HUES6 (cell line): Measurements from ENCODE around the gene USP24.
A peak's percentile ranks its signal among the peaks of the same experiment; 100 is the strongest.
"Not testable (repeated sequence)": the region's sequence is repeated elsewhere in the genome, so short reads cannot be mapped to it uniquely, and the experiment has no call there.

Source experiments
- H3K27ac ChIP-seq: 2 replicates; pipeline ENCODE4 v1.7.0; 2013; ENCODE audit warnings: low read depth, mild to moderate bottlenecking, low read length, inconsistent platforms
- H3K27me3 ChIP-seq: 2 replicates; pipeline ENCODE4 v1.6.1; 2013; ENCODE audit warnings: low read length; ENCODE audit not compliant: control insufficient read depth, insufficient read depth
- H3K36me3 ChIP-seq: 2 replicates; pipeline ENCODE4 v1.6.1; 2013; ENCODE audit warnings: low read length; ENCODE audit not compliant: control insufficient read depth, insufficient read depth
- H3K4me1 ChIP-seq: 2 replicates; pipeline ENCODE4 v1.6.1; 2013; ENCODE audit warnings: low read length; ENCODE audit not compliant: control insufficient read depth, insufficient read depth
- H3K4me3 ChIP-seq: 2 replicates; pipeline ENCODE4 v1.5.1; 2013; ENCODE audit warnings: low read depth, low read length
- H3K9ac ChIP-seq: one replicate; pipeline ENCODE4 v1.6.1; 2013; ENCODE audit warnings: mild to moderate bottlenecking, low read length
- H3K9me3 ChIP-seq: 2 replicates; pipeline ENCODE4 v1.6.1; 2013; ENCODE audit warnings: low read depth, low read length; ENCODE audit not compliant: control insufficient read depth, insufficient read depth

The USP24 gene

GRCh38 chr1:55245781-55246180, 30.6 kb upstream of the USP24 start:
- Histone ChIP-seq H3K9ac (no peak overlapping the region), H3K27ac (no peak overlapping the region), H3K4me3 (no peak overlapping the region), H3K4me1 (peaks cover 9% of the 10 kb centered on the region), H3K9me3 (no peaks in the 10 kb centered on the region), H3K36me3 (no peaks in the 10 kb centered on the region), H3K27me3 (no peaks in the 10 kb centered on the region)

- Histone ChIP-seq H3K27ac (no peak overlapping the region), H3K4me3 (no peak overlapping the region)
These were observed 29.4 kb upstream of the USP24 start for GRCh38 chr1:55244476-55245099.

GRCh38 chr1:55243655-55244054, 28.5 kb upstream of the USP24 start:
- no peak overlapping the region for H3K9ac ChIP-seq
- peaks cover 9% of the 10 kb centered on the region for H3K4me1 ChIP-seq
- no peak overlapping the region for H3K4me3 ChIP-seq
- H3K27me3 ChIP-seq = no peaks in the 10 kb centered on the region
- H3K27ac ChIP-seq = no peak overlapping the region
- H3K36me3 ChIP-seq = no peaks in the 10 kb centered on the region
- no peaks in the 10 kb centered on the region for H3K9me3 ChIP-seq

More at GRCh38 chr1:55244476-55245099, 29.4 kb upstream of the USP24 start:
- no peaks in the 10 kb centered on the region for H3K36me3 ChIP-seq
- H3K27me3 ChIP-seq = no peaks in the 10 kb centered on the region
- peaks cover 9% of the 10 kb centered on the region for H3K4me1 ChIP-seq
- H3K9me3 ChIP-seq = no peaks in the 10 kb centered on the region
- no peak overlapping the region for H3K9ac ChIP-seq

GRCh38 chr1:55239548-55239947, 24.4 kb upstream of the USP24 start:
- no peak overlapping the region for H3K4me3 ChIP-seq
- H3K27ac ChIP-seq = no peak overlapping the region
- H3K9ac ChIP-seq = no peak overlapping the region
- H3K27me3 ChIP-seq = no peaks in the 10 kb centered on the region
- H3K4me1 ChIP-seq = no peaks in the 10 kb centered on the region
- H3K9me3 ChIP-seq = no peaks in the 10 kb centered on the region
- H3K36me3 ChIP-seq = no peaks in the 10 kb centered on the region

GRCh38 chr1:55235722-55236121, 20.6 kb upstream of the USP24 start:
- no peak overlapping the region for H3K4me3 ChIP-seq
- no peaks in the 10 kb centered on the region for H3K9me3 ChIP-seq
- no peaks in the 10 kb centered on the region for H3K27me3 ChIP-seq
- H3K27ac ChIP-seq = no peak overlapping the region
- H3K9ac ChIP-seq = no peak overlapping the region
- peaks cover 14% of the 10 kb centered on the region; the same call in 1 of the 2 replicates for H3K4me1 ChIP-seq
- H3K36me3 ChIP-seq = no peaks in the 10 kb centered on the region

- H3K4me1 ChIP-seq = peaks cover 14% of the 10 kb centered on the region; the same call in 1 of the 2 replicates
- no peak overlapping the region for H3K9ac ChIP-seq
- H3K27me3 ChIP-seq = no peaks in the 10 kb centered on the region
- H3K4me3 ChIP-seq = no peak overlapping the region
- no peaks in the 10 kb centered on the region for H3K9me3 ChIP-seq
- no peaks in the 10 kb centered on the region for H3K36me3 ChIP-seq
- no peak overlapping the region for H3K27ac ChIP-seq
These were observed 18.9 kb upstream of the USP24 start for GRCh38 chr1:55234016-55234415.

- Histone ChIP-seq H3K9ac (no peak overlapping the region), H3K4me3 (no peak overlapping the region), H3K36me3 (no peaks in the 10 kb centered on the region), H3K27me3 (no peaks in the 10 kb centered on the region), H3K4me1 (peaks cover 14% of the 10 kb centered on the region; the same call in 1 of the 2 replicates), H3K27ac (no peak overlapping the region), H3K9me3 (no peaks in the 10 kb centered on the region)
These were observed 18.1 kb upstream of the USP24 start for GRCh38 chr1:55233145-55233777.

GRCh38 chr1:55232448-55233144, 17.4 kb upstream of the USP24 start:
- Histone ChIP-seq H3K9ac (no peak overlapping the region), H3K27me3 (no peaks in the 10 kb centered on the region), H3K36me3 (no peaks in the 10 kb centered on the region), H3K4me3 (no peak overlapping the region), H3K27ac (peak overlapping the region; percentile 40; the same call in 1 of the 2 replicates), H3K4me1 (peaks cover 14% of the 10 kb centered on the region; the same call in 1 of the 2 replicates), H3K9me3 (no peaks in the 10 kb centered on the region)

- Histone ChIP-seq H3K4me3 (no peak overlapping the region), H3K36me3 (no peaks in the 10 kb centered on the region), H3K27me3 (no peaks in the 10 kb centered on the region), H3K9ac (no peak overlapping the region), H3K4me1 (peaks cover 14% of the 10 kb centered on the region; the same call in 1 of the 2 replicates), H3K27ac (no peak overlapping the region), H3K9me3 (0 out of 2 replicates have a peak, but pooled peaks cover 2% of the 10 kb centered on the region)
These were observed 16.6 kb upstream of the USP24 start for GRCh38 chr1:55231745-55232144.

GRCh38 chr1:55230659-55231058, 15.5 kb upstream of the USP24 start:
- no peaks in the 10 kb centered on the region for H3K27me3 ChIP-seq
- no peak overlapping the region for H3K4me3 ChIP-seq
- H3K9ac ChIP-seq = no peak overlapping the region
- H3K9me3 ChIP-seq = peaks cover 4% of the 10 kb centered on the region; the same call in 1 of the 2 replicates
- H3K27ac ChIP-seq = no peak overlapping the region
- no peaks in the 10 kb centered on the region for H3K36me3 ChIP-seq
- H3K4me1 ChIP-seq = peaks cover 14% of the 10 kb centered on the region; the same call in 1 of the 2 replicates

GRCh38 chr1:55229726-55230125, 14.6 kb upstream of the USP24 start:
- H3K9ac ChIP-seq, H3K4me3 ChIP-seq, H3K36me3 ChIP-seq, H3K27me3 ChIP-seq, H3K27ac ChIP-seq, H3K9me3 ChIP-seq: not testable (repeated sequence)
- peaks cover 20% of the 10 kb centered on the region for H3K4me1 ChIP-seq
